ENCODE data around the gene AGPAT1. TPM values are rescaled to one million over a fixed set of nuclear protein-coding genes. Genes with fewer than 3 reads are reported as not detected.

AGPAT1 gene
- total and polyA plus RNA-seq, 2 of the 8 experiments (the other 6 are each of a cell fraction or from before 2014, with no cell fraction given): 96.0 to 222 TPM

- TF ChIP-seq CHD7 (IDR thresholded peaks at IDR 0.05; ENCODE audit: insufficient replicate concordance, low read length): no peak
- no peak for TF ChIP-seq GABPA (IDR thresholded peaks at IDR 0.05; ENCODE audit: borderline replicate concordance, insufficient read depth, low read length)
- no peak for TF ChIP-seq ASH2L (IDR thresholded peaks at IDR 0.05; ENCODE audit: low read length)
- TF ChIP-seq MAFK (IDR thresholded peaks at IDR 0.05; ENCODE audit: low read depth, low read length): no peak
- no peak for TF ChIP-seq TEAD4 (IDR thresholded peaks at IDR 0.05; ENCODE audit: low read depth, low read length)
- TF ChIP-seq HDAC2 (IDR thresholded peaks at IDR 0.05; ENCODE audit: borderline replicate concordance in 1 of 2, low read depth in 2 of 2, low read length in 2 of 2): no peak
- TF ChIP-seq BCL11A (IDR thresholded peaks at IDR 0.05; ENCODE audit: low read depth in 2 of 2, low read length in 2 of 2): no peak
These were observed 568 bp downstream of the AGPAT1 start (continued) for GRCh38 chr6:32175322-32175710.
